ENCODE data around the gene IL20. TPM values are rescaled to one million over a fixed set of nuclear protein-coding genes. Genes with fewer than 3 reads are reported as not detected.

The IL20 gene
- total RNA-seq, 1 donor from 2014 or later: not detected

GRCh38 chr1:206887701-206888100 lies 22.3 kb downstream of the IL20 start:
- Mint-ChIP-seq H3K27ac (no peak overlapping the region), H3K36me3 (no peaks in the 10 kb centered on the region), H3K27me3 (ENCODE audit: insufficient read depth, low read depth) (peaks cover 2% of the 10 kb centered on the region), H3K4me3 (no peak overlapping the region), H3K4me1 (no peaks in the 10 kb centered on the region), H3K9me3 (no peaks in the 10 kb centered on the region)
- no peak overlapping the region for H3K27ac ChIP-seq
- H3K27me3 ChIP-seq: no peaks in the 10 kb centered on the region
- H3K79me2 ChIP-seq (ENCODE audit: low read depth): no peaks in the 10 kb centered on the region
- H3K36me3 ChIP-seq: no peaks in the 10 kb centered on the region
- no peak overlapping the region for H2AFZ ChIP-seq (replicated peaks)
- H3K9me3 ChIP-seq (ENCODE audit: low read depth): no peaks in the 10 kb centered on the region
- H3K4me3 ChIP-seq: no peak overlapping the region
- H3K4me1 ChIP-seq: no peaks in the 10 kb centered on the region
- no peaks in the 10 kb centered on the region for H4K20me1 ChIP-seq (ENCODE audit: low read depth)
- H3K9ac ChIP-seq: no peak overlapping the region
- no peaks in the 10 kb centered on the region for H3F3A ChIP-seq (ENCODE audit: low read depth)
- DNase-seq (ENCODE audit: low spot score): no peak
- no peak for TF ChIP-seq EZH2 (IDR thresholded peaks at IDR 0.05)
- H3K4me2 ChIP-seq: no peak overlapping the region

GRCh38 chr1:206890125-206891060 lies 25.0 kb downstream of the IL20 start:
- H3K27me3 ChIP-seq: no peaks in the 10 kb centered on the region
- no peaks in the 10 kb centered on the region for H3K4me1 ChIP-seq
- H3K4me3 ChIP-seq: no peak overlapping the region
- H2AFZ ChIP-seq (replicated peaks): no peak overlapping the region
- no peaks in the 10 kb centered on the region for H3F3A ChIP-seq (ENCODE audit: low read depth)
- TF ChIP-seq EZH2 (IDR thresholded peaks at IDR 0.05) (no peak), EZH2phosphoT487 (IDR thresholded peaks at IDR 0.05) (no peak)
- TF ChIP-seq, protein P1, sequence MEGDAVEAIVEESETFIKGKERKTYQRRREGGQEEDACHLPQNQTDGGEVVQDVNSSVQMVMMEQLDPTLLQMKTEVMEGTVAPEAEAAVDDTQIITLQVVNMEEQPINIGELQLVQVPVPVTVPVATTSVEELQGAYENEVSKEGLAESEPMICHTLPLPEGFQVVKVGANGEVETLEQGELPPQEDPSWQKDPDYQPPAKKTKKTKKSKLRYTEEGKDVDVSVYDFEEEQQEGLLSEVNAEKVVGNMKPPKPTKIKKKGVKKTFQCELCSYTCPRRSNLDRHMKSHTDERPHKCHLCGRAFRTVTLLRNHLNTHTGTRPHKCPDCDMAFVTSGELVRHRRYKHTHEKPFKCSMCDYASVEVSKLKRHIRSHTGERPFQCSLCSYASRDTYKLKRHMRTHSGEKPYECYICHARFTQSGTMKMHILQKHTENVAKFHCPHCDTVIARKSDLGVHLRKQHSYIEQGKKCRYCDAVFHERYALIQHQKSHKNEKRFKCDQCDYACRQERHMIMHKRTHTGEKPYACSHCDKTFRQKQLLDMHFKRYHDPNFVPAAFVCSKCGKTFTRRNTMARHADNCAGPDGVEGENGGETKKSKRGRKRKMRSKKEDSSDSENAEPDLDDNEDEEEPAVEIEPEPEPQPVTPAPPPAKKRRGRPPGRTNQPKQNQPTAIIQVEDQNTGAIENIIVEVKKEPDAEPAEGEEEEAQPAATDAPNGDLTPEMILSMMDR (IDR thresholded peaks at IDR 0.05): no peak
- no peak overlapping the region for H3K4me2 ChIP-seq
- Mint-ChIP-seq H3K27ac (no peak overlapping the region), H3K4me1 (no peaks in the 10 kb centered on the region), H3K36me3 (no peaks in the 10 kb centered on the region), H3K4me3 (no peak overlapping the region), H3K9me3 (no peaks in the 10 kb centered on the region), H3K27me3 (ENCODE audit: insufficient read depth, low read depth) (peaks cover 2% of the 10 kb centered on the region)
- H4K20me1 ChIP-seq (ENCODE audit: low read depth): no peaks in the 10 kb centered on the region
- H3K27ac ChIP-seq: no peak overlapping the region
- no peaks in the 10 kb centered on the region for H3K36me3 ChIP-seq
- no peak for DNase-seq (ENCODE audit: low spot score)
- no peaks in the 10 kb centered on the region for H3K9me3 ChIP-seq (ENCODE audit: low read depth)
- H3K79me2 ChIP-seq (ENCODE audit: low read depth): no peaks in the 10 kb centered on the region
- H3K9ac ChIP-seq: no peak overlapping the region

DNA sequence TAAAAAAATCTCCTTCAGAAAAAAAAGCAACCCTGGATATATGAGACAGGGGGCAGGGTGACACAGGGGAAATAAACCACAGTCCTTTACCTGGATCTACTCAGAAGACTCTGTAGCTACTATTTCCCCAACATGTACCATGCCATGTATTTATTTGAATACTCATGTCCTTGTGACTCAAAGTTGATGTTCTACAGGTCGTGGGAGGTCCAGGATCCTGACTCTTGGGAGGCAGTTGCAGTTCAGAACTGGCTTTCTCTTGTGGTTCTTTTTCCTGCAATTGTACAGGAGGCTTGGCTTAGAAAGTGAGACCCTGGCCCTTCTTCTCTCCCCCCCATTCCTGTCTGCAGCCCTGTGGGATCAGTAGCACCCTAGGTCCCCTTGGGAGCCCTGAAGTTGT lies 26.0 kb downstream of the IL20 start:
- Histone ChIP-seq H3K9ac (no peak overlapping the region), H3K4me3 (no peak overlapping the region), H3F3A (ENCODE audit: low read depth) (no peaks in the 10 kb centered on the region), H3K27me3 (no peaks in the 10 kb centered on the region), H3K9me3 (ENCODE audit: low read depth) (no peaks in the 10 kb centered on the region), H3K4me2 (no peak overlapping the region), H3K27ac (no peak overlapping the region), H3K4me1 (no peaks in the 10 kb centered on the region), H3K79me2 (ENCODE audit: low read depth) (no peaks in the 10 kb centered on the region), H2AFZ (replicated peaks) (no peak overlapping the region), H4K20me1 (ENCODE audit: low read depth) (no peaks in the 10 kb centered on the region), H3K36me3 (no peaks in the 10 kb centered on the region)
- Mint-ChIP-seq H3K4me1 (no peaks in the 10 kb centered on the region), H3K36me3 (no peaks in the 10 kb centered on the region), H3K27me3 (ENCODE audit: insufficient read depth, low read depth) (peaks cover 2% of the 10 kb centered on the region), H3K9me3 (no peaks in the 10 kb centered on the region), H3K4me3 (no peak overlapping the region), H3K27ac (no peak overlapping the region)
- TF ChIP-seq EZH2 (IDR thresholded peaks at IDR 0.05) (no peak), EZH2phosphoT487 (IDR thresholded peaks at IDR 0.05) (no peak)
- TF ChIP-seq, protein P1 (IDR thresholded peaks at IDR 0.05): no peak
- no peak for DNase-seq (ENCODE audit: low spot score)
